Mucosa of stomach (tissue), 1 donor: ENCODE results near the gene DLG2.

Experiments
- H3K27me3 ChIP-seq: one replicate; pipeline ENCODE4 v1.7.0; 2013; ENCODE audit warnings: mild to moderate bottlenecking, low read length; ENCODE audit not compliant: control insufficient read depth, insufficient read depth
- H3K36me3 ChIP-seq: one replicate; pipeline ENCODE4 v1.7.0; 2013; ENCODE audit warnings: low read length; ENCODE audit not compliant: control insufficient read depth, insufficient read depth
- H3K4me1 ChIP-seq: one replicate; pipeline ENCODE4 v1.7.0; 2013; ENCODE audit warnings: mild to moderate bottlenecking, low read length; ENCODE audit not compliant: control insufficient read depth, insufficient read depth
- H3K4me3 ChIP-seq: one replicate; pipeline ENCODE4 v1.7.0; 2013; ENCODE audit warnings: low read length
- H3K9ac ChIP-seq: one replicate; pipeline ENCODE4 v1.7.0; 2013; ENCODE audit warnings: mild to moderate bottlenecking, low read length, moderate library complexity
- H3K9me3 ChIP-seq: one replicate; pipeline ENCODE4 v1.7.0; 2013; ENCODE audit warnings: mild to moderate bottlenecking, low read length, moderate library complexity; ENCODE audit not compliant: control insufficient read depth
- donor health status: Pancreatic carcinoma.

DLG2 gene

GRCh38 chr11:84069048-84069447 lies 1558.1 kb downstream of the DLG2 start:
- Histone ChIP-seq H3K9me3 (no peaks in the 10 kb centered on the region), H3K4me3 (no peak overlapping the region), H3K36me3 (no peaks in the 10 kb centered on the region), H3K9ac (no peak overlapping the region), H3K4me1 (no peaks in the 10 kb centered on the region), H3K27me3 (no peaks in the 10 kb centered on the region)

GRCh38 chr11:84061726-84062125 lies 1565.4 kb downstream of the DLG2 start:
- Histone ChIP-seq H3K4me3 (no peak overlapping the region), H3K36me3 (no peaks in the 10 kb centered on the region), H3K9ac (no peak overlapping the region), H3K27me3 (no peaks in the 10 kb centered on the region), H3K4me1 (no peaks in the 10 kb centered on the region), H3K9me3 (no peaks in the 10 kb centered on the region)

- Histone ChIP-seq H3K9ac (no peak overlapping the region), H3K4me3 (no peak overlapping the region), H3K27me3 (no peaks in the 10 kb centered on the region), H3K36me3 (no peaks in the 10 kb centered on the region), H3K9me3 (no peaks in the 10 kb centered on the region), H3K4me1 (no peaks in the 10 kb centered on the region)
Measured at GRCh38 chr11:84056653-84057376, 1570.3 kb downstream of the DLG2 start.

GRCh38 chr11:84045146-84045545 lies 1582.0 kb downstream of the DLG2 start:
- Histone ChIP-seq H3K27me3 (no peaks in the 10 kb centered on the region), H3K9me3 (no peaks in the 10 kb centered on the region), H3K4me1 (no peaks in the 10 kb centered on the region), H3K4me3 (no peak overlapping the region), H3K36me3 (no peaks in the 10 kb centered on the region), H3K9ac (no peak overlapping the region)

GRCh38 chr11:84044706-84045105 lies 1582.4 kb downstream of the DLG2 start:
- Histone ChIP-seq H3K36me3 (no peaks in the 10 kb centered on the region), H3K4me1 (no peaks in the 10 kb centered on the region), H3K9me3 (no peaks in the 10 kb centered on the region), H3K27me3 (no peaks in the 10 kb centered on the region), H3K4me3 (no peak overlapping the region), H3K9ac (no peak overlapping the region)

GRCh38 chr11:84036664-84037194 lies 1590.4 kb downstream of the DLG2 start:
- no peak overlapping the region for H3K4me3 ChIP-seq
- no peaks in the 10 kb centered on the region for H3K27me3 ChIP-seq
- no peaks in the 10 kb centered on the region for H3K36me3 ChIP-seq
- no peaks in the 10 kb centered on the region for H3K9me3 ChIP-seq
- no peaks in the 10 kb centered on the region for H3K4me1 ChIP-seq
- H3K9ac ChIP-seq = no peak overlapping the region

- H3K36me3 ChIP-seq = no peaks in the 10 kb centered on the region
- H3K9ac ChIP-seq = no peak overlapping the region
- H3K4me3 ChIP-seq = no peak overlapping the region
- no peaks in the 10 kb centered on the region for H3K4me1 ChIP-seq
- H3K27me3 ChIP-seq = no peaks in the 10 kb centered on the region
- H3K9me3 ChIP-seq = no peaks in the 10 kb centered on the region
Measured at GRCh38 chr11:84035645-84036044, 1591.5 kb downstream of the DLG2 start.

- Histone ChIP-seq H3K9ac (no peak overlapping the region), H3K4me1 (no peaks in the 10 kb centered on the region), H3K36me3 (no peaks in the 10 kb centered on the region), H3K4me3 (no peak overlapping the region), H3K9me3 (no peaks in the 10 kb centered on the region), H3K27me3 (no peaks in the 10 kb centered on the region)
Measured at GRCh38 chr11:84034484-84034883, 1592.7 kb downstream of the DLG2 start.

- no peaks in the 10 kb centered on the region for H3K36me3 ChIP-seq
- no peak overlapping the region for H3K4me3 ChIP-seq
- no peaks in the 10 kb centered on the region for H3K27me3 ChIP-seq
- no peak overlapping the region for H3K9ac ChIP-seq
- no peaks in the 10 kb centered on the region for H3K4me1 ChIP-seq
- no peaks in the 10 kb centered on the region for H3K9me3 ChIP-seq
Measured at GRCh38 chr11:84024266-84024665, 1602.9 kb downstream of the DLG2 start.

GRCh38 chr11:84022695-84023094 lies 1604.4 kb downstream of the DLG2 start:
- Histone ChIP-seq H3K4me3 (no peak overlapping the region), H3K9me3 (no peaks in the 10 kb centered on the region), H3K27me3 (no peaks in the 10 kb centered on the region), H3K36me3 (no peaks in the 10 kb centered on the region), H3K9ac (no peak overlapping the region), H3K4me1 (no peaks in the 10 kb centered on the region)

GRCh38 chr11:84022201-84022600 lies 1604.9 kb downstream of the DLG2 start:
- Histone ChIP-seq H3K36me3 (no peaks in the 10 kb centered on the region), H3K9me3 (no peaks in the 10 kb centered on the region), H3K9ac (no peak overlapping the region), H3K27me3 (no peaks in the 10 kb centered on the region), H3K4me1 (no peaks in the 10 kb centered on the region), H3K4me3 (no peak overlapping the region)

GRCh38 chr11:84021291-84021690 lies 1605.9 kb downstream of the DLG2 start:
- no peaks in the 10 kb centered on the region for H3K9me3 ChIP-seq
- H3K9ac ChIP-seq = no peak overlapping the region
- H3K27me3 ChIP-seq = no peaks in the 10 kb centered on the region
- H3K36me3 ChIP-seq = no peaks in the 10 kb centered on the region
- no peak overlapping the region for H3K4me3 ChIP-seq
- no peaks in the 10 kb centered on the region for H3K4me1 ChIP-seq
